Body of pancreas (tissue), 4 donors: Measurements from ENCODE around the gene SMAD2.

Source experiments
- POLR2A ChIP-seq, 3 donors: fragments of 450-650 bp; IDR thresholded peaks; one replicate each; pipeline ENCODE4 v1.6.1; 2016; ENCODE audit warnings: antibody characterized with exemption in 3 of 3, mild to moderate bottlenecking in 2 of 3
- TF ChIP-seq, protein P1 (sequence below), 7 experiments: fragments of 450-650 bp in 4 of 7; fragments of 200-600 bp in 3 of 7; sonication (generic) in 3 of 7; IDR thresholded peaks; one replicate each; pipeline ENCODE4 v1.5.1; 2016 to 2019; ENCODE audit warnings: antibody characterized with exemption in 7 of 7

DNA sequence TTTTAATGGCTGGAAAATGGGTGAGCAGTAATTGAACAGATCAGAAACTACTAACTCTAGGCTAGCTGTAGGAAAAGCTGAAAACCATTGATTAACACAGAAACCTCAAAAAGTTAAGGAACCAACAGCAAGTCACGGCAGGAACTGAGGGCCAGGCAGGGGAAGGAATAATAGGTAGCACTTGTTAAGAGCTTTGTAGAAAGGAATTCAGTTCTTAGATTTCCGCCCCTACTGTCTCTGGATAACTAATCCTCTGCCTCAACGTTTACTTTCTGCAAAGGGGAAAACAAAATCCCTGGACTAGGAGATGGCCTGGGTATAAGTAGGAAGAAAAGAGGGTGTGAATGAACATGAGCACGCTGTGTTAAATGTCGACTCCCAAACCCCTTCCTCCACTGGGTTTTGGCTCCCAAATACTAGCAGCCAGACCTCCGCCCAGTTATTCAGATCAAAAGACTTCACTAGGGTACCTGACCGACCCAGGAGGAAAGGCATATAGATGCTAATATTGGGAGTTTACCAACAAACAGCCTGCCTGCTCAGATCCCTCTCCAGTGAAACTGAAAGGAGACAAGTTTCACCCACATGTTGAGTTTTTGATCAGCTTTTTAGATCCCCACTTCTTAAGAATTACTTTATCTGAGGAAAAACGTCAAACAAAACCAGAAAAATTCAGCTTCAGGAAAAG lies 12.4 kb downstream of the SMAD2 start:
- no peak for TF ChIP-seq POLR2A (IDR thresholded peaks at IDR 0.05)
- TF ChIP-seq, protein P1, sequence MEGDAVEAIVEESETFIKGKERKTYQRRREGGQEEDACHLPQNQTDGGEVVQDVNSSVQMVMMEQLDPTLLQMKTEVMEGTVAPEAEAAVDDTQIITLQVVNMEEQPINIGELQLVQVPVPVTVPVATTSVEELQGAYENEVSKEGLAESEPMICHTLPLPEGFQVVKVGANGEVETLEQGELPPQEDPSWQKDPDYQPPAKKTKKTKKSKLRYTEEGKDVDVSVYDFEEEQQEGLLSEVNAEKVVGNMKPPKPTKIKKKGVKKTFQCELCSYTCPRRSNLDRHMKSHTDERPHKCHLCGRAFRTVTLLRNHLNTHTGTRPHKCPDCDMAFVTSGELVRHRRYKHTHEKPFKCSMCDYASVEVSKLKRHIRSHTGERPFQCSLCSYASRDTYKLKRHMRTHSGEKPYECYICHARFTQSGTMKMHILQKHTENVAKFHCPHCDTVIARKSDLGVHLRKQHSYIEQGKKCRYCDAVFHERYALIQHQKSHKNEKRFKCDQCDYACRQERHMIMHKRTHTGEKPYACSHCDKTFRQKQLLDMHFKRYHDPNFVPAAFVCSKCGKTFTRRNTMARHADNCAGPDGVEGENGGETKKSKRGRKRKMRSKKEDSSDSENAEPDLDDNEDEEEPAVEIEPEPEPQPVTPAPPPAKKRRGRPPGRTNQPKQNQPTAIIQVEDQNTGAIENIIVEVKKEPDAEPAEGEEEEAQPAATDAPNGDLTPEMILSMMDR (IDR thresholded peaks at IDR 0.05), result no peak
